Kidney (tissue), 14 donors: Measurements from ENCODE around the gene ITGA2. TPM values are rescaled to one million over a fixed set of nuclear protein-coding genes. Genes with fewer than 3 reads are reported as not detected.

Experiments used
- DNase-seq, 5 donors: peaks; one replicate each; pipeline ENCODE4 v3.0.0-alpha.2; 2013 to 2020
- FAIRE-seq: peaks from 2 replicates; lab custom pipeline; 2012; peaks lifted over from hg19 to GRCh38; lab: Jason Lieb, UNC
- H3K27ac ChIP-seq, 2 donors: one replicate each; pipeline ENCODE4 v1.7.0; 2013; ENCODE audit warnings: low read depth in 2 of 2, low read length in 2 of 2, inconsistent platforms in 1 of 2
- H3K27me3 ChIP-seq: one replicate; pipeline ENCODE4 v1.7.1; 2013; ENCODE audit warnings: low read length, inconsistent platforms; ENCODE audit not compliant: control insufficient read depth, insufficient read depth
- H3K36me3 ChIP-seq, 3 donors: one replicate each; pipeline versions ENCODE4 v1.7.0 to v1.7.1; 2013; ENCODE audit warnings: low read length in 3 of 3, control low read depth in 1 of 3, inconsistent platforms in 1 of 3; ENCODE audit not compliant: insufficient read depth in 3 of 3, control insufficient read depth in 2 of 3
- H3K4me1 ChIP-seq, 3 donors: one replicate each; pipeline versions ENCODE4 v1.7.0 to v1.7.1; 2013; ENCODE audit warnings: low read length in 3 of 3, inconsistent platforms in 1 of 3, low read depth in 1 of 3; ENCODE audit not compliant: control insufficient read depth in 2 of 3, insufficient read depth in 2 of 3
- H3K4me3 ChIP-seq, 3 donors: one replicate each; pipeline versions ENCODE4 v1.7.0 to v1.8.1; 2013; ENCODE audit warnings: low read length in 3 of 3, control low read depth in 1 of 3, inconsistent platforms in 1 of 3
- H3K9ac ChIP-seq, 3 donors: one replicate each; pipeline versions ENCODE4 v1.7.0 to v1.7.1; 2013; ENCODE audit warnings: low read length in 3 of 3, control low read depth in 1 of 3, inconsistent platforms in 1 of 3
- H3K9me3 ChIP-seq, 3 donors: one replicate each; pipeline versions ENCODE4 v1.7.0 to v1.7.1; 2013; ENCODE audit warnings: low read length in 3 of 3, control low read depth in 1 of 3, inconsistent platforms in 1 of 3; ENCODE audit not compliant: control insufficient read depth in 2 of 3, insufficient read depth in 1 of 3
- intact Hi-C: fragments of 100-400 bp; cut with DNase I; formaldehyde crosslinking; loops from one replicate; pipeline ENCODE4 v1.11.1; 2022
- polyA plus RNA-seq: library from polyadenylated mRNA; stranded (reverse); fragments of 350-450 nt; fragmentation: Illumina TruSeq; extraction: RNeasy Lipid Tissue Mini Kit (QIAGEN cat#74804); gene quantifications from one replicate; pipeline ENCODE4 v1.2.3, GENCODE V29; 2014; ENCODE audit warnings: low read depth, low replicate concordance; ENCODE audit not compliant: insufficient read depth
- total RNA-seq: library from RNA; stranded (reverse); fragmentation: NEBNext Ultra II Directional; extraction: Animal tissue kit (Norgen Biotek cat#: 25700); gene quantifications from one replicate; pipeline ENCODE4 v1.2.1, GENCODE V29; 2021
- TF ChIP-seq, protein P1 (sequence below): IDR thresholded peaks from 3 replicates; pipeline ENCODE4 v1.5.1; 2012; ENCODE audit warnings: mild to moderate bottlenecking, moderate library complexity, borderline replicate concordance; ENCODE audit not compliant: insufficient read depth; ENCODE audit errors: extremely low read depth
- donor health status: control.
- donor health status: control.
- donor health status: control.
- donor health status: control.
- donor health status: control.
- donor health status: DM: yes; HTN: yes; CAD: no.
- donor health status: Normal renal cell carcinoma (clear cell type).

Gene ITGA2
- total and polyA plus RNA-seq, 2 donors from 2014 or later: 4.9 to 44.5 TPM

DNA sequence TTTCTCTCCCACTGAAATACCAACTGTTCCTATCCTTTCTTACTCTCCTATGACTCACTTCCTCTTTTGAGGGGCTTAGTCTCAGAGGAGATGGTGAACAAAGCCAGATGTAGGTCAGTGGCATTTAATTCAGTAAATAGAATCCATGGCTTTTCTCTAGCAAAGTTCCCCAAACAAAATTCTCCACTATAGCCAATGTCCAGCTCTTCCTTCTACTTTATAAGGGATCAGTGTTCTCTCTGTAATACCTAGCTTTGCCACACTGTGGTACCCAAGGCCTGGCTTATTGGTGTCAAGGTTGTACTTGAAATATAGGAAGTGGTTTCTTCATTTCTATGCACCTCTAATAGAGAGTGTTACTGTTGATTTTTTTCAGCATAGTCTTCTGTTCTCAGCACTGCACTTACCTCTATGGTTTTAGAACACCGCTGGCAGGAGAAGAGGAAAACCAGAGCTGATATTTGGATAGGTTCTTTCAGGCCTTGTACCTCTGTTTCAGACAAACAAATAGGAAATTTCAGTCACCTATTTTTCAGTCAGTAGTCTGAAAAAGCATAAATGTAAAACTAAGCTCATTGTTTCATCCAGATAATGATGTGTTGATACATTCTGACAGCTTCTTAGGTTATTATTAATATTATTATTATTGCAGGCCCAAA is 40.6 kb upstream of the ITGA2 start:
- DNase-seq (peak in 4 of 5 donors; percentile 61 to 86 (median 78)), FAIRE-seq (peak; percentile 77)
- Histone ChIP-seq H3K9ac (no peak overlapping the region), H3K36me3 (peaks cover 0 to 2% (median 0%) of the 10 kb centered on the region in 3 donors), H3K27ac (no peak overlapping the region), H3K9me3 (no peaks in the 10 kb centered on the region), H3K4me3 (no peak overlapping the region), H3K4me1 (peaks cover 7 to 15% (median 7%) of the 10 kb centered on the region in 3 donors), H3K27me3 (no peaks in the 10 kb centered on the region)
- intact Hi-C loops: no loop called here
- TF ChIP-seq, protein P1, sequence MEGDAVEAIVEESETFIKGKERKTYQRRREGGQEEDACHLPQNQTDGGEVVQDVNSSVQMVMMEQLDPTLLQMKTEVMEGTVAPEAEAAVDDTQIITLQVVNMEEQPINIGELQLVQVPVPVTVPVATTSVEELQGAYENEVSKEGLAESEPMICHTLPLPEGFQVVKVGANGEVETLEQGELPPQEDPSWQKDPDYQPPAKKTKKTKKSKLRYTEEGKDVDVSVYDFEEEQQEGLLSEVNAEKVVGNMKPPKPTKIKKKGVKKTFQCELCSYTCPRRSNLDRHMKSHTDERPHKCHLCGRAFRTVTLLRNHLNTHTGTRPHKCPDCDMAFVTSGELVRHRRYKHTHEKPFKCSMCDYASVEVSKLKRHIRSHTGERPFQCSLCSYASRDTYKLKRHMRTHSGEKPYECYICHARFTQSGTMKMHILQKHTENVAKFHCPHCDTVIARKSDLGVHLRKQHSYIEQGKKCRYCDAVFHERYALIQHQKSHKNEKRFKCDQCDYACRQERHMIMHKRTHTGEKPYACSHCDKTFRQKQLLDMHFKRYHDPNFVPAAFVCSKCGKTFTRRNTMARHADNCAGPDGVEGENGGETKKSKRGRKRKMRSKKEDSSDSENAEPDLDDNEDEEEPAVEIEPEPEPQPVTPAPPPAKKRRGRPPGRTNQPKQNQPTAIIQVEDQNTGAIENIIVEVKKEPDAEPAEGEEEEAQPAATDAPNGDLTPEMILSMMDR: peak; percentile 90

DNA sequence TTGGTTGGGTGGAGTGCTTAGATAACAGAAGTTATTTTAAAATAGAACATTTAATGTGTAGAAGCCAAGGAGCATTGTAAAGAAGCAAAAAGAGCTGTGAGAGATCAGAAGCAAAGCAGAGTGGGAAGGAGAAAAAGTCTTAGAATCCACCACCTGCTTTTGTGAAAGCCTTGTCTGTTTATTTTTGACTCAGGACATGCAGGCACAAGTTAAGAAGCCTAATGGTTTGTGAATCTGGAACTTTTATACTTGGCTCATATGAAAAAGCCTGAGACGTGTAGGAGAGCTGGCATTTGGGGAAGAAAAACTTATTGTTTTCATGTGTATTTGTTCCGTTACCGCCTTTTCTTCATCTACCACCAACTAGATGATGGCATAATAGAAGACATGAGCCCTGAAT is 38.5 kb upstream of the ITGA2 start:
- H3K4me3 ChIP-seq: no peak overlapping the region
- H3K27ac ChIP-seq: no peak overlapping the region
- H3K9me3 ChIP-seq: no peaks in the 10 kb centered on the region
- H3K4me1 ChIP-seq: peaks cover 3 to 15% (median 7%) of the 10 kb centered on the region in 3 donors
- TF ChIP-seq, protein P1: no peak
- intact Hi-C loops: loop anchor here (10.0 kb wide), 1 partner anchor 144 kb away; no protein-coding TSS in a partner anchor
- FAIRE-seq (no peak), DNase-seq (no peak)
- no peaks in the 10 kb centered on the region for H3K27me3 ChIP-seq
- peaks cover 0 to 2% (median 0%) of the 10 kb centered on the region in 3 donors for H3K36me3 ChIP-seq
- H3K9ac ChIP-seq: no peak overlapping the region

DNA sequence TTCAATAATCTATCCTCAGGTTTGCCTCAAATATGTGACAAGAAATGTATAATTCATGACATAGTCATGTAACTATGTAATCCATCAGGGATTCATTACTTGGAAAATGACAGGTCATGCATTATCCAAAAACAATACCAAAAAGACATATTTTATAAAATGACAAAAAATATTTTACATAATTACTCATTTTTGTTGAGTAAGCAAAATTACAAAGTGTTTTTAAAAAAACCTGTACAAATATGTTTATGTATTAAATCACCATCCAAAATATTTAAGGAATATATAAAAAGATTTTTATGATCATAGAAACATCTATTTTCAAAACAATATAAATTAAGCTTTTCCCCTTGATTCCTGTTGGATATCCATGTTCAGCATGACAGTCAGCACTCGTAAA is 36.7 kb upstream of the ITGA2 start:
- intact Hi-C loops: loop anchor here (10.0 kb wide), 1 partner anchor 142 kb away; no protein-coding TSS in a partner anchor
- H3K27ac ChIP-seq: no peak overlapping the region
- no peak overlapping the region for H3K9ac ChIP-seq
- FAIRE-seq (peak; percentile 78), DNase-seq (no peak)
- no peaks in the 10 kb centered on the region for H3K9me3 ChIP-seq
- no peaks in the 10 kb centered on the region for H3K27me3 ChIP-seq
- TF ChIP-seq, protein P1: no peak
- peaks cover 5 to 13% (median 7%) of the 10 kb centered on the region in 3 donors for H3K4me1 ChIP-seq
- peaks cover 0 to 2% (median 0%) of the 10 kb centered on the region in 3 donors for H3K36me3 ChIP-seq
- H3K4me3 ChIP-seq: no peak overlapping the region
